HUDEP-2 (cell line): ENCODE results near the gene LILRB4.
"Not testable (repeated sequence)": the region's sequence is repeated elsewhere in the genome, so short reads cannot be mapped to it uniquely, and the experiment has no call there.

ENCODE experiments used
- DNase-seq, 76 experiments: peaks; one replicate each; lab custom pipeline; 2025; ENCODE audit not compliant: unreplicated experiment in 76 of 76; lab: John Stamatoyannopoulos, UW

The LILRB4 gene

GRCh38 chr19:54648129-54648528 is 14.7 kb upstream of the LILRB4 start:
- DNase-seq, result no peak

GRCh38 chr19:54650108-54650655 is 12.6 kb upstream of the LILRB4 start:
- no peak for DNase-seq

DNA sequence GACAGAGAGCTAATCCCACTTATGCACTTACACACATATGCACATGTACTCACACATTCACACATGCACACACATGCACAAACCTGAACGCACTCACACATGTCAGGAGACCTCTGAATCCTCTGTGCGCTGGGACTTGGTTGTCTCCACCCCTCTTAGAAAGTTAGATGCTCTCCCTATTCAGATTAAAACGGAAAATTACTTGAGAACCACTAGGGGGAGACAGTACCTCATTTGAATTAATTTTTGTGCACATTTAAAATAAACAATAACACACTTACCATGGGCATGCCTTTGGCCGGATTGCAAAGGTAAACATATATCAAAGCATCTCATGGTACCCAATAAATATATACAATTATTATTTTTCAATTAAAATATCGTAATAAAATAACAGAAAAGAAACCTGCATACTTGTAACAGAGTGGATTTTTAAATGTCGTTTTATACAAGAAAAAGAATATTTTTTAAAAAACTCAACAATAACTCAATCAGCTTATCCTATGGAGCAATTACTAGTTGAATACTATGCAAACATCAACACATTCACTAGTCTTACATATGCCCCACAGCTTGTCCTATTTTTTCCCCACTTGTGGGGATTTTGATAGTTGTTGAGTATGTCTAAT is 9.5 kb upstream of the LILRB4 start:
- peak in 12 of 76 experiments; percentile 6 to 29 (median 19) for DNase-seq

GRCh38 chr19:54654447-54655321 is 8.1 kb upstream of the LILRB4 start:
- DNase-seq, result no peak

GRCh38 chr19:54659300-54659699 is 3.5 kb upstream of the LILRB4 start:
- no peak for DNase-seq

GRCh38 chr19:54660306-54660705 is 2.5 kb upstream of the LILRB4 start:
- DNase-seq, result no peak

- no peak for DNase-seq
Measured at GRCh38 chr19:54660964-54661363, 1.8 kb upstream of the LILRB4 start.

DNA sequence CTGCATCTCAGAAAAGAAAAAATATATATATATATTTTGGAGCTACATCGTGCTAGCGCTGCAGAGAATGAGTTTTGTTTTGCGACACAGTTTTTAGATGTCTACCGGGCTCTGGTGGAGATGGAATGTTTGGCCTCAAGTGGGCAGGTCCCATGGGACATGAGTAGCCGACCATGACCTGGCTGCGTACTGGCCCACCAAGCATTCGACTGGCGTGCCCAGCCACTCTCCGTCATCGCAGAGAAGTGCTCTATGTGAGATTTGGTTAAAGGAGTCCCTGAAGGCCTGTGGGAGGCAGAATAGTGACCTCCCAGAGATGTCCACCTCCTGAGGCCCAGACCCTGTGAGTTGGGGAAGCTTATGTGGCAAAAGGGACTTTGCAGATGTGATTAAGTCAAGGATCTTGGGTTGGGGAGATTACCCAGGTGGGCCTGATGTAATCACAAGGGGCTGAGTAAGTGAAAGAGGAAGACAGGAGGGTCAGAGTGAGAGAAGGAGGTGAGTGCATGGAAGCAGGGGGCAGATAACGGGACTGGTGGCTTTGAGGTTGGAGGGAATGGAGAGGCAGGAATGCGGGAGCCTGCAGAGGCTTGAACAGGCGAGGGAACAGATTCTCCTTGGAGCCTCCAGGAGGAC is 821 bp upstream of the LILRB4 start:
- no peak for DNase-seq

DNA sequence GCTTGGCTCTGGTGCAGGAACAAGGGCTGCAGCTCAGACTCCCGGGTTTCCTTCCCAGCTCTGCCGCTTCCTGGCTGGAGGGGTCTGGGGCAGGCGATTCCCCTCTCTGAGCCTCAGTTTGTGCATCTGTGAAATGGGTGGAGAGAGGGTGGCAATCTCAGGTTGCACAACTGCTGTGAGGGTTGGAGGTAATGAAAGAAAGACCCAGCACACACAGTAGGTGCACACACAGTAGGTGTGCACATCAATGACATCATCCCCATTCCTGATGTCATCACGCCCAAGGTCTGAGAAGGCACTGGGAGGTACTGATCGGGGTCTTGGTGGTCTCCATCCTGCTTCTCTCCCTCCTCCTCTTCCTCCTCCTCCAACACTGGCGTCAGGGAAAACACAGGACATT is 2.7 kb downstream of the LILRB4 start:
- DNase-seq, result no peak

GRCh38 chr19:54667217-54667616 is 4.4 kb downstream of the LILRB4 start:
- DNase-seq, result no peak

DNA sequence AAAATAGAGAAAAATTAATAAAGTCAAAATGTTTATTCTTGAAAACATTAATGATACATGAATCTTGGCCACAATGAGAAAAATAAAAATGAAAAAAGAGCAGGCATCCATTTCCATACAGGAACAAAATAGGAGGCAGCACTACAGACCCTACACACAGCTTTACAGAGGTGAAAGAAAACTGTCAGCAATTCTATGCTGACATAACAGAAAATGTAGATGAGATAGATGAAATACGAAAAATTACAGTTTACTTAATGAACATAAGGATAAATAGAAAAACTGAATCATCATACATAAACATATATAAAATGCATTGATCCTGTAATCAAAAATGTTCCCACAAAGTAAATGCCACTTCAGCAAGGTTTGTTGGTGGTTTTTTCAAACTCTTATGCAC is 5.6 kb downstream of the LILRB4 start:
- no peak for DNase-seq

DNA sequence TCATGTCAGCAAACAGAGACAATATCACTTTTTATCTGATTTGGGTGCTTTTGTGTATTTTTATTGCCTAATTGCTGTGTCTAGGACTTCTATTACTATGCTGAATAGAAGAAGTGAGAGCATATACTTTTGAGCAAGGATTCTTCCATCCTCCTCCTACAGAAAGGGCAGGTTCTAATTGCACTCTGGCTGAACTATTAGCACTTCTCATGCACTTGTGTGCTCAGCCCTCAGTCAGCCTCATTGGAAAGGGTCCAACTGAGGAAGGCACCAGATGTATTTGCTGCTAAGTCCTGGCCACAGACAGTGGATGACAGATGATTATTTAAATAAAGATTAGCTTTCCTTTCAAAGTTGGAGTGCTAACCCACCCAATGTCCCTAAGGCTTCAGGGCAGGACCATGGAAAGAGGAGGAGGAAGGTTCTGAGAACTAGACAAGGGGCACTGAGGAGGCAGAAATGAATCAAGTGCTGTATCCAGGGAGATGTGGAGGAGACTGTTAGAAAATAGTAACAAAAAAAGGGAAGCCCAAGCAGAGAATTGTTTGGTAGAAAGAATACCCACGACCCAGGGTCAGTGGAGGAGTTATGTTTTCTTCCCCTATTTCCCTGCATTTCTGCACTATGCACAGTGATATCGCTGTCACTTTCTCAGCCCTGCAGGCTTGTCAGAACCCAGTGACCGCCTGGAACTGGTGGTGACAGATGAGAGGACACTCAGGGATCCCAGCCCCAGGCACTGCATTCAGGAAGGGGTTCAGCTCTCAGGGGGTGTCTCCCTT is 8.0 kb downstream of the LILRB4 start:
- no peak for DNase-seq

GRCh38 chr19:54673222-54673621 is 10.4 kb downstream of the LILRB4 start:
- DNase-seq, result no peak

GRCh38 chr19:54674021-54674617 is 11.3 kb downstream of the LILRB4 start:
- DNase-seq, result peak in 25 of 76 experiments; percentile 7 to 69 (median 33)

DNA sequence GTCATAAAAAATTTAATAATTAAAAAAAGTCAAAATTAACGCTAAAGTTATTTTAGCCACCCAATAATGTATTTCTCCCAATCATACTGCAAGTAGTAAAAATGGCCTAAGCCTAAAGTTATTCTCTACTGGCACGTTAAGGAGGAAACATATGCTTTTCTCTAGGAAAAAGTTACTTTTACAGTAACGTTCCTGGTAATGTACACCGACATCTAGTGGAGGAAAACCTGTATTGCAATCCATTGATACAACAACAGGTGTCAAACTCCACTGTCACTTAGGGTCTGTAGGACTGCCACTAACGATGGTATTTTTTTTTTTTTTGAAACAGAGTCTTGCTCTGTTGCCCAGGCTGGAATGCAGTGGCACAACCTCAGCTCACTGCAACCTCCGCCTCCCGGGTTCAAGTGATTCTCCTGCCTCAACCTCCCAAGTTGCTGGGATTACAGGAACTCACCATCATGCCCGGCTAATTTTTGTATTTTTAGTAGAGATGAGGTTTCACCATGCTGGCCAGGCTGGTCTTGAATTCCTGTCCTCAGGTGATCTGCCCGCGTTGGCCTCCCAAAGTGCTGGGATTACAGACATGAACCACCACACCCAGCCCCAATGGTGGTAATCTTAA is 13.5 kb downstream of the LILRB4 start:
- DNase-seq, result peak in 14 of 76 experiments; percentile 13 to 65 (median 31)

DNA sequence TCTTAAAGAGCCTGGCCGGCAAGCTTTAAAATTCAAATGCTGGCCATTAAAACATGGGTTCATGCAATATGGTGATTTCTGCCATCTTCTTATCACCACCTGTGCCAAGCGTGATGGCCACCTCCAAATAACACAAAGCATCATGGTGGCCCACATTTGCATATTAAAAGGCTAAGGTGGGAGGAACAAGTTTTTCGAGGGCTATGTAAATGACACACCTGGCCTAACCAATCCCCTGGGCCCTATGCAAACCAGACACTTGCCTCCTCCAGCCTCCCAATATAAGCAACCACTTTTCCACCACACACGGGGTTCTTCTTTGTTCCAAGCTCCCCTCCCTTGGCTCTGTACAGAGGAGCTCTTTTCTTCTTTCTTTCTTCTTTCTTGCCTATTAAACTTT is 14.4 kb downstream of the LILRB4 start:
- DNase-seq, result no peak

- not testable (repeated sequence) for DNase-seq
Measured at GRCh38 chr19:54681596-54681995, 18.8 kb downstream of the LILRB4 start.

- DNase-seq, result no peak
Measured at GRCh38 chr19:54682306-54682856, 19.6 kb downstream of the LILRB4 start.

- peak in 44 of 76 experiments; percentile 5 to 72 (median 23) for DNase-seq
Measured at GRCh38 chr19:54684527-54684926, 21.7 kb downstream of the LILRB4 start.
